GM23338 (cell line): ENCODE data around the gene TUBG1. TPM values are rescaled to one million over a fixed set of nuclear protein-coding genes. Genes with fewer than 3 reads are reported as not detected.

ENCODE experiments used
- ATAC-seq: fragments of 200-7000 bp; cut with Tn5 transposase; 3 replicates; pipeline ENCODE4 v1.9.1; 2020
- DNase-seq: peaks from one replicate; pipeline ENCODE4 v3.0.0-alpha.2; 2015; ENCODE audit warnings: low spot score
- H2AFZ ChIP-seq: fragments of 200-600 bp; sonication (generic); 2 replicates; pipeline ENCODE4 v1.8.0; 2016; ENCODE audit warnings: antibody characterized with exemption, mild to moderate bottlenecking, moderate library complexity
- H3F3A ChIP-seq: fragments of 200-600 bp; sonication (generic); replicated peaks from 2 replicates; pipeline ENCODE4 v1.8.0; 2017; ENCODE audit warnings: antibody characterized with exemption, mixed run types, low read depth
- H3K27ac ChIP-seq: fragments of 200-600 bp; sonication (generic); 2 replicates; pipeline ENCODE4 v1.6.1; 2016; ENCODE audit warnings: low read depth
- H3K27me3 ChIP-seq: fragments of 200-600 bp; sonication (generic); 2 replicates; pipeline ENCODE4 v1.8.0; 2016; ENCODE audit warnings: mild to moderate bottlenecking, mixed run types, moderate library complexity; ENCODE audit not compliant: insufficient read depth
- H3K36me3 ChIP-seq: fragments of 200-600 bp; sonication (generic); 2 replicates; pipeline ENCODE4 v1.8.0; 2016; ENCODE audit warnings: mild to moderate bottlenecking; ENCODE audit not compliant: insufficient read depth
- H3K4me1 ChIP-seq: fragments of 200-600 bp; sonication (generic); 2 replicates; pipeline ENCODE4 v1.8.0; 2016; ENCODE audit warnings: mild to moderate bottlenecking, moderate library complexity; ENCODE audit not compliant: insufficient read depth
- H3K4me2 ChIP-seq: fragments of 200-600 bp; sonication (generic); 2 replicates; pipeline ENCODE4 v1.7.1; 2017; ENCODE audit warnings: mixed run types
- H3K4me3 ChIP-seq: fragments of 200-600 bp; sonication (generic); 2 replicates; pipeline ENCODE4 v1.6.1; 2016; ENCODE audit warnings: mixed run types
- H3K79me2 ChIP-seq: fragments of 200-600 bp; sonication (generic); replicated peaks from 2 replicates; pipeline ENCODE4 v1.8.0; 2017; ENCODE audit warnings: mild to moderate bottlenecking; ENCODE audit not compliant: insufficient read depth
- H3K9me2 ChIP-seq: fragments of 200-600 bp; sonication (generic); 2 replicates; pipeline ENCODE4 v1.8.0; 2017; ENCODE audit not compliant: insufficient read depth
- H4K20me1 ChIP-seq: fragments of 200-600 bp; sonication (generic); replicated peaks from 2 replicates; pipeline ENCODE4 v1.8.0; 2017; ENCODE audit warnings: mild to moderate bottlenecking; ENCODE audit not compliant: insufficient read depth
- H3K27ac Mint-ChIP-seq: 2 replicates; pipeline ENCODE4 v1.8.0; 2020; ENCODE audit warnings: inconsistent platforms, mild to moderate bottlenecking, moderate library complexity, mixed read lengths
- H3K27me3 Mint-ChIP-seq: 3 replicates; pipeline ENCODE4 v1.8.0; 2022; ENCODE audit warnings: low read depth, mild to moderate bottlenecking, moderate library complexity, mixed read lengths, inconsistent platforms; ENCODE audit not compliant: insufficient read depth, poor library complexity
- H3K36me3 Mint-ChIP-seq: 3 replicates; pipeline ENCODE4 v1.8.0; 2021; ENCODE audit warnings: low read depth, mild to moderate bottlenecking, inconsistent platforms, moderate library complexity, mixed read lengths
- H3K4me1 Mint-ChIP-seq: 3 replicates; pipeline ENCODE4 v1.8.0; 2020; ENCODE audit warnings: mild to moderate bottlenecking, inconsistent platforms, mixed read lengths
- H3K4me3 Mint-ChIP-seq: 3 replicates; pipeline ENCODE4 v1.8.0; 2021; ENCODE audit warnings: moderate library complexity, mild to moderate bottlenecking, inconsistent platforms, mixed read lengths
- H3K9me3 Mint-ChIP-seq: 3 replicates; pipeline ENCODE4 v1.8.0; 2020; ENCODE audit warnings: moderate library complexity, mild to moderate bottlenecking, inconsistent platforms, mixed read lengths
- CREB1 ChIP-seq: fragments of 250-450 bp; sonication (Bioruptor Pico); IDR thresholded peaks from 2 replicates; pipeline ENCODE4 v1.5.0; 2020; ENCODE audit warnings: low read depth, mild to moderate bottlenecking, moderate library complexity
- ETS1 ChIP-seq: IDR thresholded peaks from 2 replicates; pipeline ENCODE4 v1.6.1; 2016; ENCODE audit warnings: antibody characterized with exemption
- EZH2 ChIP-seq: fragments of 200-600 bp; sonication (generic); IDR thresholded peaks from one replicate; pipeline ENCODE4 v1.8.0; 2017; ENCODE audit warnings: antibody characterized with exemption, mild to moderate bottlenecking, low read depth; ENCODE audit not compliant: unreplicated experiment
- EZH2phosphoT487 ChIP-seq: fragments of 200-600 bp; sonication (generic); IDR thresholded peaks from one replicate; pipeline ENCODE4 v1.8.1; 2018; ENCODE audit warnings: antibody characterized with exemption; ENCODE audit not compliant: unreplicated experiment
- JUNB ChIP-seq: IDR thresholded peaks from one replicate; pipeline ENCODE4 v1.6.1; 2016; ENCODE audit warnings: antibody characterized with exemption; ENCODE audit not compliant: unreplicated experiment
- NANOG ChIP-seq: IDR thresholded peaks from 2 replicates; pipeline ENCODE4 v1.6.1; 2016; ENCODE audit warnings: antibody characterized with exemption, borderline replicate concordance
- POLR2AphosphoS5 ChIP-seq: IDR thresholded peaks from 2 replicates; pipeline ENCODE4 v1.6.1; 2016; ENCODE audit warnings: antibody characterized with exemption, low read depth
- REST ChIP-seq: IDR thresholded peaks from one replicate; pipeline ENCODE4 v1.6.1; 2018; ENCODE audit warnings: antibody characterized with exemption; ENCODE audit not compliant: unreplicated experiment
- STAT1 ChIP-seq: IDR thresholded peaks from one replicate; pipeline ENCODE4 v1.6.1; 2016; ENCODE audit warnings: antibody characterized with exemption; ENCODE audit not compliant: unreplicated experiment
- ZNF114 ChIP-seq: fragments of 250-450 bp; sonication (Bioruptor Pico); IDR thresholded peaks from 2 replicates; pipeline ENCODE4 v1.5.0; 2020; ENCODE audit warnings: mild to moderate bottlenecking, moderate library complexity
- polyA plus RNA-seq: library from polyadenylated mRNA; unstranded; fragments of >200 nt; fragmentation: Nextera tagmentation; extraction: Ambion mirVana; gene quantifications from 2 replicates; pipeline ENCODE4 v1.2.1, GENCODE V29; 2016
- total RNA-seq: library from RNA; depleted of rRNA; stranded (reverse); fragments of >200 nt; shearing (Covaris generic); gene quantifications from 2 replicates; pipeline ENCODE4 v1.2.3, GENCODE V29; 2014
- TF ChIP-seq, protein P1 (sequence below), 2 experiments: fragments of 200-600 bp in 1 of 2; sonication (generic) in 1 of 2; conservative IDR thresholded peaks; 2 replicates each; pipeline versions ENCODE4 v1.5.1 to v1.6.1; 2016 to 2017; ENCODE audit warnings: antibody characterized with exemption in 2 of 2, low read depth in 2 of 2, mild to moderate bottlenecking in 2 of 2, moderate library complexity in 1 of 2

Gene TUBG1
- total and polyA plus RNA-seq, 2 experiments from 2014 or later, result 101 to 117 TPM

- TF ChIP-seq STAT1 (no peak), ZNF114 (no peak), EZH2 (no peak), REST (no peak), EZH2phosphoT487 (no peak), CREB1 (CRISPR knock-in tag) (no peak)
- TF ChIP-seq, protein P1, sequence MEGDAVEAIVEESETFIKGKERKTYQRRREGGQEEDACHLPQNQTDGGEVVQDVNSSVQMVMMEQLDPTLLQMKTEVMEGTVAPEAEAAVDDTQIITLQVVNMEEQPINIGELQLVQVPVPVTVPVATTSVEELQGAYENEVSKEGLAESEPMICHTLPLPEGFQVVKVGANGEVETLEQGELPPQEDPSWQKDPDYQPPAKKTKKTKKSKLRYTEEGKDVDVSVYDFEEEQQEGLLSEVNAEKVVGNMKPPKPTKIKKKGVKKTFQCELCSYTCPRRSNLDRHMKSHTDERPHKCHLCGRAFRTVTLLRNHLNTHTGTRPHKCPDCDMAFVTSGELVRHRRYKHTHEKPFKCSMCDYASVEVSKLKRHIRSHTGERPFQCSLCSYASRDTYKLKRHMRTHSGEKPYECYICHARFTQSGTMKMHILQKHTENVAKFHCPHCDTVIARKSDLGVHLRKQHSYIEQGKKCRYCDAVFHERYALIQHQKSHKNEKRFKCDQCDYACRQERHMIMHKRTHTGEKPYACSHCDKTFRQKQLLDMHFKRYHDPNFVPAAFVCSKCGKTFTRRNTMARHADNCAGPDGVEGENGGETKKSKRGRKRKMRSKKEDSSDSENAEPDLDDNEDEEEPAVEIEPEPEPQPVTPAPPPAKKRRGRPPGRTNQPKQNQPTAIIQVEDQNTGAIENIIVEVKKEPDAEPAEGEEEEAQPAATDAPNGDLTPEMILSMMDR (conservative IDR thresholded peaks at IDR 0.05; ENCODE audit: low read depth in 2 of 2), result no peak
Observed at GRCh38 chr17:42565523-42566214, 43.8 kb upstream of the TUBG1 start (continued).

DNA sequence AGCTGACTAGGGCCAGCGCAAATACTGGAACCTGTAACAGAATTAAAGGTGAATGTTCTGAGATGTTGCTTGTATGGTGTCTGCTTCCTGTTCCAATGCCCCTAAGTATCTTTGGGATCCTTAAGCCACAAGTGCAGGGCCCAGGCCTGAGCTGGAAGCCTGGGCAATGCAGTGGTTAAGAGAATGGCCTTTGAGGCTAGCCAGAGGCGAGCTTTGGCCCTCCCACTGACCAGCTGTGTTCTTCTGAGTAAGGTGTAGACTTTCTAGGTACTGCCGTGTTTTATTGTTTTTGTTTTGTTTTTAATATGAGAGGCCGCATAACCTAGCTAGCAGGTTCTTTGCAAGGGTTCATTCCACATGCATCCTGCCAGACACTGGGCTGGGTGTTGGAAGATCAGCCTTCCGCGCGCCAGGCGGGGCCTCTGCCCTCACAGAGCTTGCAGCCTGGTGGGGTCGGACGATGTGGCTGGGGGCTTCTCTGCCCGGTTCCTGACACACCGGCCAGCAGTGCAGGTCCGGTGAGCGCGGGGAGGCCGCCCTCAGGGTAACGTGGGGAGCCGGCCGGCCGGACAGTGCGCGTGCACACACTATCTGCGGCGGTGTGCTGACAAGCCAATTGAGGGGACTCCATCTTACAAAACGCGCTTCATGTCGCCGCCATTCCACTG is 43.1 kb upstream of the TUBG1 start:
- ATAC-seq, result no peak
- peaks cover 11% of the 10 kb centered on the region for H3K27me3 Mint-ChIP-seq
- Histone ChIP-seq H4K20me1 (no peaks in the 10 kb centered on the region; the same call in 1 of the 2 replicates), H3K4me3 (peak overlapping the region; percentile 88), H2AFZ (no peak overlapping the region), H3K27ac (peak overlapping the region; percentile 86), H3K79me2 (peaks cover 27% of the 10 kb centered on the region), H3K27me3 (no peaks in the 10 kb centered on the region), H3K4me1 (peaks cover 19% of the 10 kb centered on the region), H3F3A (peaks cover 42% of the 10 kb centered on the region), H3K4me2 (peak overlapping the region; percentile 93), H3K36me3 (peaks cover 11% of the 10 kb centered on the region; the same call in 1 of the 2 replicates), H3K9me2 (no peaks in the 10 kb centered on the region)
- no peak for DNase-seq
- H3K36me3 Mint-ChIP-seq, result peaks cover 62% of the 10 kb centered on the region
- peak overlapping the region; percentile 84 for H3K27ac Mint-ChIP-seq
- no peaks in the 10 kb centered on the region for H3K9me3 Mint-ChIP-seq
- peaks cover 24% of the 10 kb centered on the region for H3K4me1 Mint-ChIP-seq
- peak overlapping the region; percentile 97 for H3K4me3 Mint-ChIP-seq
- TF ChIP-seq ZNF114, result no peak
- no peak for TF ChIP-seq ETS1
- TF ChIP-seq EZH2, result no peak
- TF ChIP-seq REST, result no peak
- TF ChIP-seq EZH2phosphoT487, result no peak
- no peak for TF ChIP-seq POLR2AphosphoS5
- TF ChIP-seq, protein P1 (conservative IDR thresholded peaks at IDR 0.05; ENCODE audit: low read depth in 2 of 2), result no peak
- TF ChIP-seq JUNB, result no peak
- TF ChIP-seq NANOG, result no peak
- no peak for TF ChIP-seq STAT1
